ENCODE measurements around the gene HOXA13. TPM values are rescaled to one million over a fixed set of nuclear protein-coding genes. Genes with fewer than 3 reads are reported as not detected.

HOXA13 gene
- total RNA-seq, 2 experiments from 2014 or later: 0.32 to 0.54 TPM

DNA sequence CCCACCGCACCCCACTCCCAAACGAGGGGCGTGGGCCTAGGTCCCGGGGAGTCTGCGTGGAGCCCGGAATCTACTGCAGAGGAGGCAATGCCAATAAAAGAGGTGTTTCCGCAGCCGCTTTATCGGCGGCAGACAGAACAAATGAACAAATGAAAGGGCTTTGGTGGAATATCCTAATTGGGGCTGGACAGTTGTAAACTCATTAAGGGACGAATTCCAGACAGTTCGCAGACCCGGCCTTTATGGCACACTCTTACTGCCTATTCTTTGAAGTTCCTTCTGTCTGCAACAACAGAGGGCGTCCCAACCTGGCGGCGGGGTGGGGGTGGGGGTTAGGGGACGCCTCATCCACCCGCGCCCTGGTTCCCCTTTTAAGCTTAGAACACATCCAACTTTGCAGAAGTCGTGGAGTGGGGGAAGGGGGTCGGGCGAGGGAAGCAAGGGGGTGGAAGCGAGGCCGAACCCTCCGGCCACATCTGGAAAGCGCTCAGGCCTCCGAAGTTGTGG, 38.6 kb downstream of the HOXA13 start:
- no peaks in the 10 kb centered on the region for H3K36me3 ChIP-seq (ENCODE audit: insufficient read depth, low read length)
- intact Hi-C loops (cut with micrococcal nuclease; ENCODE audit: unreplicated experiment): loop anchor here (1.0 to 5.0 kb wide), 5 partner anchors 308 to 792 kb away; no protein-coding TSS in a partner anchor
- peak overlapping the region; percentile 77 for H3K4me2 ChIP-seq (ENCODE audit: low read length)
- H3K9me2 ChIP-seq (ENCODE audit: insufficient read depth, low read length): no peaks in the 10 kb centered on the region
- ChIA-PET POLR2A (interaction anchor here (0.5 kb wide), 1 partner anchor 21 kb away, joined by 3 read pairs; no protein-coding TSS in a partner anchor), CTCF (ENCODE audit: unreplicated experiment) (interaction anchor here (0.6 to 1.4 kb wide), 9 partner anchors 14 to 1269 kb away, joined by 3 to 23 read pairs (median 4); no protein-coding TSS in a partner anchor)
- H3K4me3 ChIP-seq (ENCODE audit: low read depth, low read length, poor library complexity, severe bottlenecking): peak overlapping the region; percentile 67
- no peak overlapping the region for H3K27ac ChIP-seq (ENCODE audit: low read depth, low read length, poor library complexity, severe bottlenecking)
- H4K20me1 ChIP-seq (ENCODE audit: insufficient read depth, low read length): no peaks in the 10 kb centered on the region
- H3K4me1 ChIP-seq (ENCODE audit: insufficient read depth, low read length, poor library complexity, severe bottlenecking): peaks cover 10% of the 10 kb centered on the region
- H3K9me3 ChIP-seq (ENCODE audit: low read length): no peaks in the 10 kb centered on the region
- TF ChIP-seq, protein P1, sequence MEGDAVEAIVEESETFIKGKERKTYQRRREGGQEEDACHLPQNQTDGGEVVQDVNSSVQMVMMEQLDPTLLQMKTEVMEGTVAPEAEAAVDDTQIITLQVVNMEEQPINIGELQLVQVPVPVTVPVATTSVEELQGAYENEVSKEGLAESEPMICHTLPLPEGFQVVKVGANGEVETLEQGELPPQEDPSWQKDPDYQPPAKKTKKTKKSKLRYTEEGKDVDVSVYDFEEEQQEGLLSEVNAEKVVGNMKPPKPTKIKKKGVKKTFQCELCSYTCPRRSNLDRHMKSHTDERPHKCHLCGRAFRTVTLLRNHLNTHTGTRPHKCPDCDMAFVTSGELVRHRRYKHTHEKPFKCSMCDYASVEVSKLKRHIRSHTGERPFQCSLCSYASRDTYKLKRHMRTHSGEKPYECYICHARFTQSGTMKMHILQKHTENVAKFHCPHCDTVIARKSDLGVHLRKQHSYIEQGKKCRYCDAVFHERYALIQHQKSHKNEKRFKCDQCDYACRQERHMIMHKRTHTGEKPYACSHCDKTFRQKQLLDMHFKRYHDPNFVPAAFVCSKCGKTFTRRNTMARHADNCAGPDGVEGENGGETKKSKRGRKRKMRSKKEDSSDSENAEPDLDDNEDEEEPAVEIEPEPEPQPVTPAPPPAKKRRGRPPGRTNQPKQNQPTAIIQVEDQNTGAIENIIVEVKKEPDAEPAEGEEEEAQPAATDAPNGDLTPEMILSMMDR (conservative IDR thresholded peaks at IDR 0.05; ENCODE audit: low read length): peak; percentile 69; the same call in 1 of the 2 replicates
- TF ChIP-seq EZH2phosphoT487 (IDR thresholded peaks at IDR 0.05; ENCODE audit: borderline replicate concordance, low read depth, low read length): no peak
- H2AFZ ChIP-seq (ENCODE audit: low read length): peak overlapping the region; percentile 90
- BruUV-seq (replicated peaks): no TSS peak
- no peaks in the 10 kb centered on the region for H3K79me2 ChIP-seq (ENCODE audit: insufficient read depth, low read depth, low read length)
- DNase-seq (ENCODE audit: low spot score): no peak

- Histone ChIP-seq H3K4me3 (ENCODE audit: low read depth, low read length, poor library complexity, severe bottlenecking) (peak overlapping the region; percentile 67), H4K20me1 (ENCODE audit: insufficient read depth, low read length) (no peaks in the 10 kb centered on the region), H3K36me3 (ENCODE audit: insufficient read depth, low read length) (no peaks in the 10 kb centered on the region), H3K4me1 (ENCODE audit: insufficient read depth, low read length, poor library complexity, severe bottlenecking) (peaks cover 15% of the 10 kb centered on the region), H3K27ac (ENCODE audit: low read depth, low read length, poor library complexity, severe bottlenecking) (no peak overlapping the region), H2AFZ (ENCODE audit: low read length) (peak overlapping the region; percentile 90), H3K4me2 (ENCODE audit: low read length) (peak overlapping the region; percentile 77), H3K79me2 (ENCODE audit: insufficient read depth, low read depth, low read length) (no peaks in the 10 kb centered on the region), H3K9me3 (ENCODE audit: low read length) (no peaks in the 10 kb centered on the region), H3K9me2 (ENCODE audit: insufficient read depth, low read length) (no peaks in the 10 kb centered on the region)
- POLR2A ChIA-PET: interaction anchor here (0.7 kb wide), 1 partner anchor 32 kb away, joined by 3 read pairs; no protein-coding TSS in a partner anchor
- no TSS peak for BruUV-seq (replicated peaks)
- CTCF ChIA-PET (ENCODE audit: unreplicated experiment): interaction anchor here (0.6 to 1.4 kb wide), 9 partner anchors 14 to 1268 kb away, joined by 3 to 23 read pairs (median 4); no protein-coding TSS in a partner anchor
- intact Hi-C loops (cut with micrococcal nuclease; ENCODE audit: unreplicated experiment): loop anchor here (1.0 to 5.0 kb wide), 5 partner anchors 308 to 791 kb away; no protein-coding TSS in a partner anchor
- DNase-seq (ENCODE audit: low spot score): peak; percentile 88
- TF ChIP-seq EZH2phosphoT487 (IDR thresholded peaks at IDR 0.05; ENCODE audit: borderline replicate concordance, low read depth, low read length): no peak
- TF ChIP-seq, protein P1 (conservative IDR thresholded peaks at IDR 0.05; ENCODE audit: low read length): peak; percentile 94
Measured at GRCh38 chr7:27160546-27161213, 39.2 kb downstream of the HOXA13 start.

Measured in OCI-LY7 (cell line).